HG03442 (cell line): ENCODE results near the gene XPO1.
"Not testable (repeated sequence)": the region's sequence is repeated elsewhere in the genome, so short reads cannot be mapped to it uniquely, and the experiment has no call there.

Source experiments
- ATAC-seq: cut with Tn5 transposase; IDR thresholded peaks from one replicate; pipeline ENCODE4 v1.9.1; 2021; ENCODE audit warnings: mild to moderate bottlenecking, moderate library complexity; ENCODE audit not compliant: unreplicated experiment

XPO1 gene

DNA sequence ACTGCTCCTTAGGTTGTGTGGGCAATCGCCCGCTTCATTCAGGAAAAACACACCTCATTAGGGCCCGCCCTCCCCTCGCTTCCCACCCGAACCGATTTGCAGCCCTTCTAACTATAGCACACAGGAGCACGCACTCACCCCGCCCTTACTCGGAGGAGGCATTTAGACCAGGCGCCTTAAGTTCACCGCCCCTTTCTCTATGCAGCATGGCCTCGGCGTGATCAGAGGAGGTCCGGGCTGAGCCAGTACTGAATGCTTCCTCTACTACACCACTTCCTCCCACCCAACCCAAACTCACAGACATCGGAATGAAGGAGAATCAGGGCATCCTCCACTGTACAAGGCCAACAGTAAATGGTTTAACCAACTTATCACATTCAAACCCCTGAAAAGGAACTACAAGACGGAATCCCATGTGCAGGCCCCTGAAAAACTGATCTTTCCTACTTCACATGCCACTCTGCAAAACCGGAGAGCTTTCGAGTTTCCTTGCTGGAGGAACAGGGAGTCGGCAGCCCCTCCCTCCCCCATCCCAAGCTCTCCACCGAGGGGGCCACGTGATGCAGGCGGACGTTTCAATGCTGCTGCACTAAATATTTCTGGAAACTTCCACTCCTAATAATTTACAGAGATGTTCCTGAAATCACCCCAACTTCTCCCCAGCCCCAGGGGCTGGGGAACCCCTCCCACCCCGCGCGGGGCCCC is 1.4 kb downstream of the XPO1 start:
- peak; percentile 50 for ATAC-seq

DNA sequence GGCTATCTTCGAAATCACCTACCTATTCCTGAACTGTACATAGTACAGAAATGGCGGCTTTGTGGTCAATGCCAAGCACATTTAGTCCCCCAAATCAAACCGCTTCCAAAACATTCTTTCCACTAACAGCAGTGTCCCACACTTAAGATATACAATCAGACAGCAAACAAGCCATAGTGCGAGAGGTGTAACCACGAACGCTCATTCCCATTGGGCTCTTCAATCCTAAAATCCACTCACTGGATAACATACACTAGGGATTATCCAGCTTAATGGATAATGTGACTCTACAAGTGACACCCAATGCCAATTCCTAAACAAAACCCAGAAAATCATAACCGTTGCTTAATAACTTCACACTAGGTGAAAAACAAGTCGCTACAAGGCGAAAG is 2.0 kb downstream of the XPO1 start:
- ATAC-seq: no peak

DNA sequence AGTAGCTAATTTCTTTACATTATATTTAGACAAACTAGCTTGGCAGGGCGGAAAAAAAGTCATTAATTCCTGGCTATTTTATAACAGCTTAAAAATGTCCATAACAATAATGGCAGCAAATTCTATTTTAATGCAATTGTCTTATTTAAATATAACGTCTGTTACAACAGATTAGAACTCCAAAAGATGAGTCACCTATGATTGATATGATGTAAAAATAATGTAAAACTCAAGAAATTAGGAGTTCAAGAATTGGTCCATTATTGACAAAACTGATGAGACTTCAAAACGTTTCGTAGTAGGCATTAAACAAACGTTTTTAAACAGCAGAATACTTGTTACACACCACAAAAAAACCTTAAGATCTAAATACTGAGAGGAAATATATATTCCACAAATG is 2.7 kb downstream of the XPO1 start:
- no peak for ATAC-seq

DNA sequence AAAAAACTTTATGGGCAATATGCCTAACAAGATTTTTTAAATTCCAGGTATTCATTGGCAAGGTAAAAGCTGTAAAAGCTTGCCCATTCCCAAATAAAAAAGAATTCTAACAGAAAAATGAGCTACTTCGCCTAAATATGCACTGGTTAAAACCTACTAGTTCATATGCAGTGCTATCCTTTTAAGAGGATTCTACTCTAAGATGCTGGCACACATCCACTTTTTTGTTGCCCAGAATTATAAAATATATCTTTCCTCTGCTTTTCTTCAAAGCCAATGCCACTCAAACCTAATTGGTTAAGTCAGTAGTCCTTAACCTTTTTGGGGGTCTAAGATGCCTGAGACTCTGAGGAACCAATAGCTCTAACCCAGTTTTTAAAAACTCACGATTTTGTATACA is 3.2 kb downstream of the XPO1 start:
- no peak for ATAC-seq

DNA sequence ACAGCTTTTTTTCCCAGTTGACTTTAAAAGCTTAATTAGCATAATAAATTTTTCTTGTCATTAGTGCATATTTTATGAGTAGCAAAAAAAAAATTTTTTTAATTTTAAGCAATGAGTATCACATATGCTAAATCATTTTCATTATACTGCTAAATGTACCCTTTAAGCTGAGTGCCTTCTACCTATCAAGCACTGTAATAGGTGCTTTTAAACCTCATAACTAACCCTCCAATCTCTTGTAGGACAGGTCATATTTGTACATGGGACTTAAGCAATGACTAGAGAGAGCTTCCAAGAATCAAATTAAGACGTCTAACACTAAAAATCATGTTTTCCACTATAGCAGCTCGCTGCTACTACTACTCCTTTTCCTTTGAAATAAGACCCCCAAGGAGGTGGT is 7.4 kb downstream of the XPO1 start:
- ATAC-seq: no peak

DNA sequence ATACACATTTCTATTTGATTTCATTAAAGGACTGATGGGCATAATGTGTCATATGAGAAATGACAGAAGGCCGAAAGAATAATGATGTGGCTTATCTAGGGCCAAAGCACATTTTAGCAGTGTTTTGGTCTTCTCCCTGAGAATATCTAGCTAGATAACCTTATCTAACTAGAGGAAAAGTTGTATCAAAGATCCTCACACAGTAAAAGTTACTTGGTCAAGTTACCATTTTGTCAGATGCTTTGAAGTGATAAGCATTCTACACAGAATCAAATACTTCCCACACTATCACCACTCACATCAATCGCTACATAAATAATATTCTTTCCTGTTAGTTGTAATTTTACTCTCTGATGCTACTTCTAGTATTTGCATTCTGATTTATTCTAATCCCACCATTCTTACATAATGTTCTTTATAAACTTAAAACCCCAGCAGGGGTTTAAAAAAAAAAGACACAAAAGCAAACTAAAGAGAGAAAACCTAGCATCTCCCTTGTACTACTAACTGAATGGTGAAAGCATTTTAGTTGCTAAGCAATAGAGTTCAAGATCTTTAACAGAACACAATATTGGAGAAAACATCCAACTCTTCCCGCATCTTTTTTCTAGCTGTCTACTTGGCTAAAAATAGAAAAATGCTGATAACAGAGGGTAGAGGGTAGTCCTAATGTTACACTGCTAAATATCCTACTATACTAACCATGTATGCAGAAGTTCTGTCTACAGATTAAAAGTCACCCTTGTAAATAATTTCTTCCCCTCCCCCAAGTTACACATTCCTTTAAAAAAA is 8.0 kb downstream of the XPO1 start:
- no peak for ATAC-seq

DNA sequence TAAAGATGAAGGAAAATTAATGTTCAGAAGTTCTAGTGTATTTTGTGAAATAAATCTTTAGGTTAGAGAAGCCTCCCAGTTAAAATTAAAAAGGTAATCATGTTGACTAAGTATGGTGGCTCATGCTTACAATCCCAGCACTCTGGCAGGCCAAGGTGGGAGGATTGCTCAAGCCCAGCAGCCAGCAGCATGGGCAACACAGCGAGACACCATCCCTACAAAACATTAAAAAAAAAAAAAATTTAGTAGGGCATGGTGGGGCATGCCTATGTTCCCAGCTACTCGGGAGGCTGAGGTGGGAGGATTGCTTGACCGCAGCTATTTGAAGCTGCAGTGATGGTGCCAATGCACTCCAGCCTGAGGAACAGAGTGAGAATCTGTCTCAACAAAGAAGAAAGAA is 17.9 kb downstream of the XPO1 start:
- no peak for ATAC-seq

DNA sequence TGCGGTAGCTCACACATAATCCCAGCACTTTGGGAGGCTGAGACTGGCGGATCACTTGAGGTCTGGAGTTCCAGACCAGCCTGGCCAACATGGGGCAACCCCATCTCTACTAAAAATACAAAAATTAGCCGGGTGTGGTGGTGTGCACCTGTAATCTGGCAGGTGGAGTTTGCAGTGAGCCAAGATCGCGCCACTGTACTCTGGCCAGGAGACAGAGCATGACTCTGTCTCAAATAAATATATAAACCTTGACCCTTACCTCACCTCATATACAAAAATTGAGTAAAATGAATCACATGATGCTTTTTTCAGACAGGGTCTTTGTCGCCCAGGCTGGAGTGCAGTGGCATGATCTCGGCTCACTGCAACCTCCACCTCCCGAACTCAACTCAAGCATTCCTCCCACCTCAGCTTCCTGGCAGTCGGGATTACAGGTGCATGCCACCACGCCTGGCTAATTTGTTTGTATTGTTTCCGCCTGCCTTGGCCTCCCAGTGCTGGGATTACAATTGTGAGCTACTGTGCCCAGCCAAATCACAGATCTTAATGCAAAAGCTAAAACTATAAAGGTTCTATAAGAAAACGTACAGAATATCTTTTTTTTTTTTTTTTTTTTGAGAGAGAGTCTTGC is 25.3 kb downstream of the XPO1 start:
- no peak for ATAC-seq

DNA sequence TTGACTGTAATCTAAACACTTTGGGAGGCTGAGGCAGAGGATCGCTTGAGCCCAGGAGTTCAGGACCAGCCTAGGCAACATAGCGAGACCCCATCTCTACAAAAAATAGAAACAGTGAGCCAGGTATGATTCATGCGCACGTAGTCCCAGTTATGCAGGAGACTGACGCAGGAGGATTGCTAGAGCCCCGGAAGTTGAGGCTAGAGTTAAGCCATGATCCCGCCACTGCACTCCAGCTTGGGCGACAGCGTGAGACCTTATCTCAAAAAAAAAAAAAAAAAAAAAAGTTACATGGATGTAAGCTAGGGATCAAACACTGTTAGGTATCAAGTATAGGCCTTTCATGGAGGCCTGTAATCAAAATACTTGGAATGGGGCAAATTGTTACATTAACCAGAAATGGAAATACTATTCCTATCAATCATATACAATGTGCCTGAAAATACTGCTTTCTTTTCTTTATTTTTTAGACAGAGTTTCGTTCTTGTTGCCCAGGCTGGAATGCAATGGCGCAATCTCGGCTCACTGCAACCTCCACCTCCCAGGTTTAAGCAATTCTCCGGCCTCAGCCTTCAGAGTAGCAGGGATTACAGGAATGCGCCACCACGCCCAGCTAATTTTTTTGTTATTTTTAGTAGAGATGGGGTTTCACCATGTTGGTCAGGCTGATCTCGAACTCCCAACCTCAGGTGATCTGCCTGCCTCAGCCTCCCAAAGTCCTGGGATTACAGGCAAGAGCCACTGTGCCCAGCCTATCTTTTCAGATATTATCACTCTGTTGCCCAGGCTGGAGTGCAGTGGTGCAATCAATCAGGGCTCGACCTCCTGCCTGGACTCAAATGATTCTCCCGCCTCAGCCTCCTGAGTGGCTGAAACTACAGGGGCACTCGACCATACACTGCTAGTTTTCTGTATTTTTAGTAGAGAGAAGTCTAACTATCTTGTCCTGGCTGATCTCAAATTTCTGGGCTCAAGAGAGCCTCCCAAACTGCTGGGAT is 27.2 kb downstream of the XPO1 start:
- no peak for ATAC-seq

DNA sequence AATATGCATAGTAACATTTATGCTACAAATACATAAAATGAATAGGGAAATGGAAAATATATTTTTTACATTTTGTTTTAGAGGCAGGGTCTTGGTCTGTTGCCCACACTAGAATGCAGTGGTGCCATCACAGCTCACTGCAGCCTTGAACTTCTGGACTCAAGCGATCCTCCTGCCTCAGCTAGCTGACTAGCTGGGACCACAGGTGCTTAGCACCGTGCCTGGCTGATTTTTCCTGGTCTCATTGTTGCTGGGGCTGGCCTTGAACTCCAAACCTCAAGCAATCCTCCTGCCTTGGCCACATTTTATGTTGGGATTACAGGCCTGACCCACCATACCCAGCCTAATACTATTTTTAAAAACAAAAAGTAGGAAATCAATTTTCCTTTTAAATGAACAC is 33.2 kb downstream of the XPO1 start:
- ATAC-seq: no peak

DNA sequence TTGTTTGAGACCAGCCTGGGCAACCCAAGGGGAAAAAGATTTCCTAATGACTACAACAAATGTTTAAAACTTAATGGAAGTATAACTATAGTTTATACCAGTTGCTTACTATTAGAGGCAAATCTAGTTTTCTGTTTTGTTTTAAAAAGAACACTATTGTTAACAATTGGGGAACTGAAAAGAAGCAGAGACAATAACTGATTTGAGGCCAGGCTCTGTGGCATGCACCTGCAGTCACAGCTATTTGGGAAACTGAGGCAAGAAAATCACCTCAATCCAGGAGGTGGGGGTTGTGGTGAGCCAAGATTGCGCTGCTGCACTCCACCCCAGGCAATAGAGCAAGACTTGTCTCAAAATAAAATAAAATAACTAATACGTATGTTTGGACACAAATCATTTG is 39.1 kb downstream of the XPO1 start:
- ATAC-seq: no peak

DNA sequence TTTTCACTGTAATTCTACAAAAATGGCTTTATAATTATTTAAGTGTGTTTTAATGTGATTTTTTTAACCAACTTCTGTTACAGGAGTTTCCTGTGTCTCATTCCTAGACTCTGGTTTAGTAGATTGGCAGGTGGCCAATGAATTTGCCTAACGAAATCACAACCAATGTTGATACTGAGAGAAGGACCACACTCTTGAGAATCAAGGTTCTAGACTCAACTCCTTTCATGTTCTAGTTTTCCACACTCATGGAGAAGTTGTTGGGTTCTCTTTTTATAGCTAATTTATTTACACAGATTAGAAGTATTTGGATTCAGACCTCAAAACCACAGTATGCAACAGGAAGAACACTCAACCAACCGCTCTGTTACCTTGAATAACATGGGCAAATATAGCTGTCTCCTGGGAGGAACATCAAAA is 44.6 kb downstream of the XPO1 start:
- no peak for ATAC-seq

DNA sequence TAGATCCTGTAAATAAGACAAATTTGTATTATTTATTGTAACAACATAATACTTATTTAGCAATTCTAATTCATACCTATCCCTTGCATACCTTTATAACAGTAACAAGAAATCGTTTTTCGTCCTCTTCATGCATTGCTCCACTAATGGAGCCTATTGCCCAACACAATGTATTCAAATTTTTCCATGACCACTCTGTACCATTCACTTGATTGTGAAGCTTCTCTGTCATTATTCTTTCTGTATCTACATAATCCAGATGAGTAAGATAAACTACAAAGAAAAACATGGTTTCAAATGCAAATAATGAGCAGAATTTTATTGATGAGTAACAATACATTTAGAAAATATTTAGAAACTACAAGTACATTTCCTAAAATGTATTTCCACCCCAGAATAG is 45.7 kb downstream of the XPO1 start:
- no peak for ATAC-seq

DNA sequence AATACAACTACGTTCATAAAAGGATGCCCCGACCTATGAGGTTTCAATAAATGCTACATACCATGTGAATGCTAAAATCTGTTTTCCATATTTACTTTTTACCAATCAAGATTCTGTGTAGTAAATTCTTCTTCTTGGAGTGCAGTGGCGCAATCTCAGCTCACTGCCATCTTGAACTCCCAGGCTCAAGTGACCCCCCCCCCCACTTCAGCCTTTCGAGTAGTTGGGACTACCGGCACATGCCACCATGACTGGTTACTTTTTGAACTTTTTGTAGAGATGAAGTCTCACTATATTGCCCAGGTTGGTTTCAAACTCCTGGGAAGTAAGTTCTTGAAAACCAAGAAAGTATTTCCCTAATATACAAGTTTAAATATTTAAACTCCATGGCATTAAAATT is 52.9 kb downstream of the XPO1 start:
- no peak for ATAC-seq

DNA sequence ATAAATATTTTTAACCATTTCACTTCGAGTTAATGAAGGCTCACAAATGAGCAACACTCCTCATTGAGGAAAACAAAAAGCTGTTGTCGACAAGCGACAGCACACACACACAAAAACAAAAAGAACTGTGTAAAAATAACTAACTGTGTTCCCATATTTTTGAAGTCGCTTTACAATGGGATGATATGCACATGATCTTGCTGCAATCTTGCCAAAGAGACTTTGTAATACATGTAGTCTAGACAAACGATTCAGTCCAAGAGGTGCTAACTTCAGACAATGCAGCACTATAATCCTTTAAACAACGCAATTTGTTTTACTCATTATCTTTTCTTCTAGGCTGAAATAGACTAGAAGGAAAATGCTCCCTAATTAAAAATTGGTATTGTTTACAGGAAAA is 60.1 kb downstream of the XPO1 start:
- no peak for ATAC-seq

DNA sequence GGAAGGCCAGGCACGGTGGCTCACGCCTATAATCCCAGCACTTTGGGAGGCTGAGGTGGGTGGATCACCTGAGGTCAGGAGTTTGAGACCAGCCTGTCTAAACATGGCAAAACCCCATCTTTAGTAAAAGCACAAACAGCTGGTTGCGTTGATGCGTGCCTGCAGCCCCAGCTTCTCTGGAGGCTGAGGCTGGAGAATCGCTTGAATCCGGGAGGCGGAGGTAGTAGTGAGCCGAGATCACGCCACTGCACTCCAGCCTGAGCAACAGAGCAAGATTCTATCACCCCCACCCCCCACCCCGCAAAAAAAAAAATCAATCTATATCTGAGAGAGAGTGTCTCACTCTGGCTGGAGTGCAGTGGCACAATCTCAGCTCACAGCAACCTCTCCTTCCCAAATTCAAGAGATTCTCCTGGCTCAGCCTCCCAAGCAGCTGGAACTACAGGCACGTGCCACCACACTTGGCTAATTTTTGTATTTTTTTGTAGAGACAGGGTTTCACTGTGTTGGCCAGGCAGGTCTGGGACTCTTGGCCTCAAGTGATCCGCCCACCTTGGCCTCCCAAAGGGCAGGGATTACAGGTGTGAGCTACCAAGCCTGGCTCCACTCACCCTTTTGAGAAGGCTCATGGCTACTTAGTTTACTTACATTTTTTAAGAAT is 61.1 kb downstream of the XPO1 start:
- ATAC-seq: not testable (repeated sequence)

DNA sequence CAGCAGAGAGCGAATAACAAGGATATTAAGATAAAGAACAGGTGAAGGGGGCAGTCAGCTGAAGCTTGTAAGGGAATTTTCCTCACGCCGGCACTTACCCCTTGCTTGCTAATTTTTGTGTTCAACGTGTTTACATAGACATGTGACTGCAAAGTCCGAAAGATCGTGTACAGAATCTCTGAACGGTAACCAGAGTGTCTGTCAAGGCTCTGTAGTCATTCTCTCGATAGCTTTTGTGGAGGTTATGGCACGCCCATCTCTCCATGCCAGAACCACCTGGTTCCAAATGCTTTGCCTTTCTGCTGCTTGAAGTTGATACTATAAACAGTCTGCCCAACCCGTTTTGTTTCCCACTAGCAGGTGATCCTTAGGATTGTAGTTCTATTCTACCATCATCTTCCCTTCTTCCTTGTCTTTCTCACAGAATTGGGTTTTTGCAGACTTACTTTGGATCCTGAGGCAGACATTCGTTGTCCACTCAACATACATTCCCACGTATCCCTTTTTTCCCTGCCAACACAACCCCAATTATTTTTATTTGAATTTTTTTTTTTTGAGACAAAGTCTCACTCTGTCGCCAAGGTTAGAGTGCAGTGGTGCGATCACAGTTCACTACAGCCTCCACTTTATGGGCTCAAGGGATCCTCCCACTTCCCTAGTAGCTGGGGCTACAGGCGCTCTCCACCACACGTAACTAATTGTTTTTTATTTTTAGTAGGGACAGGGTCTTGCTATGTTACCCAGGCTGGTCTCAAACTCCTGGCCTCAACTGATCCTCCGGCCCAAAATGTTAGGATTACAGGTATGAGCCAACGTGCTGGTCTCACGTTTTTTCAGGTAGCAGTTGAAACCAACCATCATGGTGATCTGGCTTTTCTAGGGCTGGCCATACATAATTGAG is 66.0 kb downstream of the XPO1 start:
- no peak for ATAC-seq

DNA sequence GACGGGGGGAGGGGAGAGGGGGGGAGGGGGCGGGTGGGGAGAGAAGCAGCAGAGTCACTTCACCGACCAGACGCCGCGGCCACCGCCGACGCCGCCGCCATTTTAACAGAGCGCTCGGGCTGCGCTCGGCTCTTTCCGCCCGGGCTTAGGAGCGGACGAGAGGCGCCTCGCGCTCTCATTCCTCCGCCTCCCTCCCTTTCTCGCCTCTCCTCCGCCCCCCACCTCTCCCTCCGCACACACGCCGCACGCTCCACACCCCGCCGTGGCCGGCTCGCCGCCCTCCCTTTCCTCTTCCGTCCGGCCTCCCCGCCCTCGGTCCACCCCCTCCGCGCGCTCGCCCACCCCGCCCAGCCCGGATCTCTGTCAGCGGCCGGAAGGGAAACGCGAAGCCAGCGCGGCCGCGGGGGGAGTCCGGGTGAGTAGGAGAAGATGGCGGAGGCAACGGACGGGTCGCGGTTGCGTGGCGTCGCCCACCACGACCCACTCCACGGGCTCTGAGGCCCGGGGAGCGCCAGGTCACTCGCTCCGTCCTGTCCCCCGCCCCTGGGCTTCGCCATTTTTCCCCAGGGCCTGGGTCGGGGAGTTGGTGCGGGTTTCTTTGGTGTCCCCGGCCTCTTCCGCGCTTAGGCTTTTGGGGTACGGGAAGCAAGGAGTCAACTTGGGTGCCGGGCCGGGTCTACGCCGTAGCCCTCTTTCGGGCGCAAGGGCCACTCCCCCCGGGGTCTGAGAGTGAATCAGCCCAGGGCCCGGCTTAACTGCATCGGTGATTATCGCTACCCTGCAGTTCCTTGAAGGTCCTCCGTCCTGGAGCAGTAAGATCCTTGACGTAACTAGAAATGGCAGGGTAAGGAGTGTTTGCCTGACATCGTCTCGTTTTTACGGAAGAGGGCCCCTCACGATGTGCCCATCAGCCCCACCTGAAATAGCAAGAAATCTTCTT is 66.9 kb downstream of the XPO1 start, which contains the start of gene USP34:
Gene USP34, minus strand, starts transcription at position 123 of the 940 bp plus-strand sequence. CDS start 395 bp downstream, outside the sequence.
- peak; percentile 72 for ATAC-seq
